Left forelimb (tissue), 1 donor: ENCODE data around the gene SAA4.
"Not testable (repeated sequence)": the region's sequence is repeated elsewhere in the genome, so short reads cannot be mapped to it uniquely, and the experiment has no call there.

ENCODE experiments used
- DNase-seq: peaks from one replicate; pipeline ENCODE4 v3.0.0-alpha.2; 2018; ENCODE audit warnings: low spot score

Gene SAA4

GRCh38 chr11:18236664-18237356, at the start of gene SAA4:
Gene SAA4 (minus strand): TSS chr11:18236802. CDS start chr11:18235926, 876 bp downstream.
- no peak for DNase-seq

- DNase-seq, result no peak
Observed at GRCh38 chr11:18285841-18286240, 49.2 kb upstream of the SAA4 start.

- DNase-seq, result no peak
Observed at GRCh38 chr11:18282626-18283025, 46.0 kb upstream of the SAA4 start.

GRCh38 chr11:18280438-18281045, 43.9 kb upstream of the SAA4 start:
- DNase-seq, result no peak

- no peak for DNase-seq
Observed at GRCh38 chr11:18277565-18278271, 41.1 kb upstream of the SAA4 start.

- DNase-seq, result no peak
Observed at GRCh38 chr11:18271206-18271605, 34.6 kb upstream of the SAA4 start.

GRCh38 chr11:18270102-18270501, 33.5 kb upstream of the SAA4 start:
- no peak for DNase-seq

GRCh38 chr11:18269252-18269651, 32.6 kb upstream of the SAA4 start:
- not testable (repeated sequence) for DNase-seq

- not testable (repeated sequence) for DNase-seq
Observed at GRCh38 chr11:18267335-18268133, 30.9 kb upstream of the SAA4 start.

- DNase-seq, result no peak
Observed at GRCh38 chr11:18265949-18266348, 29.3 kb upstream of the SAA4 start, which contains the start of gene SAA1. Gene SAA1 (plus strand): TSS chr11:18266264. CDS start chr11:18266888, 624 bp downstream.

- no peak for DNase-seq
Observed at GRCh38 chr11:18264677-18265555, 28.3 kb upstream of the SAA4 start.

- DNase-seq, result no peak
Observed at GRCh38 chr11:18264035-18264434, 27.4 kb upstream of the SAA4 start.

GRCh38 chr11:18262681-18263350, 26.2 kb upstream of the SAA4 start:
- DNase-seq, result not testable (repeated sequence)

- DNase-seq, result no peak
Observed at GRCh38 chr11:18261721-18262120, 25.1 kb upstream of the SAA4 start.

GRCh38 chr11:18259259-18259658, 22.7 kb upstream of the SAA4 start:
- no peak for DNase-seq

- DNase-seq, result no peak
Observed at GRCh38 chr11:18254781-18255361, 18.3 kb upstream of the SAA4 start.

GRCh38 chr11:18253778-18254338, 17.3 kb upstream of the SAA4 start:
- no peak for DNase-seq

GRCh38 chr11:18253233-18253632, 16.6 kb upstream of the SAA4 start:
- no peak for DNase-seq

- DNase-seq, result no peak
Observed at GRCh38 chr11:18248561-18248960, 12.0 kb upstream of the SAA4 start, which contains the start of gene SAA2. Gene SAA2 (minus strand): TSS chr11:18248668. CDS start chr11:18248011, 657 bp downstream.

GRCh38 chr11:18247191-18247581, 10.6 kb upstream of the SAA4 start:
- not testable (repeated sequence) for DNase-seq
